Activated CD4-positive, alpha-beta memory T cell treated with anti-CD3 and anti-CD28 coated beads, Interleukin-2, amount 10 ng/mL, durations not matched to agents 7 days and 5 days (primary cell): Measurements from ENCODE around the gene RAB8B. TPM values are rescaled to one million over a fixed set of nuclear protein-coding genes. Genes with fewer than 3 reads are reported as not detected.

Experiments used
- CTCF ChIA-PET: fragments of 350-600 bp; sonication (Branson Sonifier 250); formaldehyde crosslinking; loops from one replicate; lab custom pipeline; 2021; ENCODE audit warnings: antibody characterized with exemption, inconsistent platforms; lab: Charles Lee
- POLR2A ChIA-PET: fragments of 350-600 bp; sonication (Branson Sonifier 250); formaldehyde crosslinking; loops from one replicate; lab custom pipeline; 2021; ENCODE audit warnings: antibody characterized with exemption; lab: Charles Lee
- DNase-seq: peaks from one replicate; pipeline ENCODE4 v3.0.0-alpha.2; 2020
- H3K27ac Mint-ChIP-seq: one replicate; pipeline ENCODE4 v1.8.0; 2021; ENCODE audit warnings: mild to moderate bottlenecking, mixed read lengths
- H3K27me3 Mint-ChIP-seq: one replicate; pipeline ENCODE4 v1.8.0; 2021; ENCODE audit warnings: mixed read lengths
- H3K36me3 Mint-ChIP-seq: one replicate; pipeline ENCODE4 v1.8.0; 2021; ENCODE audit warnings: low read depth, mixed read lengths
- H3K4me1 Mint-ChIP-seq: one replicate; pipeline ENCODE4 v1.8.0; 2021; ENCODE audit warnings: mixed read lengths
- H3K4me3 Mint-ChIP-seq: one replicate; pipeline ENCODE4 v1.8.0; 2021; ENCODE audit warnings: mild to moderate bottlenecking, mixed read lengths
- H3K9me3 Mint-ChIP-seq: one replicate; pipeline ENCODE4 v1.8.0; 2021; ENCODE audit warnings: mixed read lengths
- total RNA-seq, 2 experiments: library from RNA; stranded (reverse); gene quantifications; one replicate each; pipeline ENCODE4 v1.2.3, GENCODE V29; 2021

The RAB8B gene
- total RNA-seq, result 100 to 1,000 TPM; 133 to 139 TPM

GRCh38 chr15:63188926-63189871 lies at the start of gene RAB8B:
TSS of gene RAB8B (plus strand) at chr15:63189606. CDS start at chr15:63189625, 19 bp downstream.
- H3K36me3 Mint-ChIP-seq, result peaks cover 24% of the 10 kb centered on the region
- H3K27me3 Mint-ChIP-seq, result peaks cover 11% of the 10 kb centered on the region
- H3K4me1 Mint-ChIP-seq, result peaks cover 47% of the 10 kb centered on the region
- H3K4me3 Mint-ChIP-seq, result peak within 1 kb of the TSS; percentile 97
- no peaks in the 10 kb centered on the region for H3K9me3 Mint-ChIP-seq
- peak; percentile 99 for DNase-seq
- peak within 1 kb of the TSS; percentile 100 for H3K27ac Mint-ChIP-seq
- POLR2A ChIA-PET, result interaction anchor here (1.2 to 3.3 kb wide), 5 partner anchors 14 to 43 kb away, joined by 3 to 15 read pairs (median 5); partner anchors contain the start of gene RPS27L
- CTCF ChIA-PET, result interaction anchor here (0.6 kb wide), 1 partner anchor 486 kb away, joined by 3 read pairs; no protein-coding TSS in a partner anchor

GRCh38 chr15:63140936-63141335 lies 48.5 kb upstream of the RAB8B start:
- Mint-ChIP-seq H3K36me3 (peaks cover 33% of the 10 kb centered on the region), H3K9me3 (no peaks in the 10 kb centered on the region), H3K4me3 (no peak overlapping the region), H3K27me3 (no peaks in the 10 kb centered on the region), H3K4me1 (peaks cover 15% of the 10 kb centered on the region), H3K27ac (no peak overlapping the region)
- CTCF ChIA-PET, result no interaction called here
- POLR2A ChIA-PET, result no interaction called here
- no peak for DNase-seq

GRCh38 chr15:63145426-63145825 lies 44.0 kb upstream of the RAB8B start:
- H3K36me3 Mint-ChIP-seq, result peaks cover 51% of the 10 kb centered on the region
- no peaks in the 10 kb centered on the region for H3K9me3 Mint-ChIP-seq
- peaks cover 9% of the 10 kb centered on the region for H3K4me1 Mint-ChIP-seq
- no peak overlapping the region for H3K27ac Mint-ChIP-seq
- DNase-seq, result no peak
- POLR2A ChIA-PET, result no interaction called here
- H3K27me3 Mint-ChIP-seq, result no peaks in the 10 kb centered on the region
- no peak overlapping the region for H3K4me3 Mint-ChIP-seq
- CTCF ChIA-PET, result no interaction called here

DNA sequence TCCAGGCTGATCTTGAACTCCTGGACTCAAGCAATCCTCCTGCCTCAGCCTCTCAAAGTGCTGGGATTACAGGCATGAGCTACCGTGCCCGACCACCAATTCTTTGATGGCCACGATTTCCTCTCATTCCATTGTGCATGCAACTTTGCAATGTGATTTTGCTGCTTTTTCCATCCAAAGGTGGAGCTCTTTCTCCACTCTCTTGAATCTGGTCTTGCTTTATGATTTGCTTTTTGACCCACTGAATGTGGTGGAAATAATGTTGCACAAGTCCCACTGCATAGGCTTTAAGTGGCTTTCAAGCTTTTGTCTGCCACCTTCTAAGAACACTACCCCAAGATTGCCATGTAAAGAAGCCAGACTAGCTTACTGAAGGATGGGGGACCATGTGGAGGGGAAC lies 42.7 kb upstream of the RAB8B start:
- H3K4me3 Mint-ChIP-seq, result no peak overlapping the region
- H3K27ac Mint-ChIP-seq, result no peak overlapping the region
- peaks cover 51% of the 10 kb centered on the region for H3K36me3 Mint-ChIP-seq
- POLR2A ChIA-PET, result interaction anchor here (0.8 to 1.4 kb wide), 5 partner anchors 8 to 45 kb away, joined by 3 to 5 read pairs (median 4); partner anchors contain the start of gene RPS27L
- H3K4me1 Mint-ChIP-seq, result peaks cover 4% of the 10 kb centered on the region
- no peaks in the 10 kb centered on the region for H3K27me3 Mint-ChIP-seq
- DNase-seq, result no peak
- CTCF ChIA-PET, result no interaction called here
- H3K9me3 Mint-ChIP-seq, result no peaks in the 10 kb centered on the region

DNA sequence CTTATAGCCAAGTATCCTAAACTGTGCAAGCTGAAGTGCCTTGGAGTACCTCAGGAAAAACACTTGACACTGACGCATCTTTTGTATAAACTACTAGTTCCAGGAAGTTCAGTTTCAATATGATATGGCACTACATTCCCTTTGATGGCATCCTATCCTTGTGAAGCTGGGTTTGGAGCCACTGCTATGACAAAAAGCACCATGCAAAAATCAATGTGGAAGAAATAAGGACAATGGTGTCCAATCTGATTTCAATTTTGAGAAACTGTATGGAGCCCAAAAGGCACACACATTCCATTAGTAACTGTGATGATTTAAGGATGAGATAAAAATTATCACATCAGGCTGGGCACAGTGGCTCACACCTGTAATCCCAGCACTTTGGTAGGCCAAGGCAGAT lies 37.7 kb upstream of the RAB8B start:
- Mint-ChIP-seq H3K4me3 (no peak overlapping the region), H3K4me1 (peaks cover 28% of the 10 kb centered on the region), H3K27ac (no peak overlapping the region), H3K27me3 (no peaks in the 10 kb centered on the region), H3K9me3 (no peaks in the 10 kb centered on the region), H3K36me3 (peaks cover 56% of the 10 kb centered on the region)
- ChIA-PET CTCF (no interaction called here), POLR2A (interaction anchor here (0.7 kb wide), 1 partner anchor 18 kb away, joined by 3 read pairs; no protein-coding TSS in a partner anchor)
- no peak for DNase-seq

GRCh38 chr15:63155486-63155885 lies 33.9 kb upstream of the RAB8B start:
- ChIA-PET CTCF (interaction anchor here (1.0 kb wide), 1 partner anchor 47 kb away, joined by 3 read pairs; no protein-coding TSS in a partner anchor), POLR2A (interaction anchor here (0.7 to 4.1 kb wide), 6 partner anchors 9 to 122 kb away, joined by 3 to 56 read pairs (median 6); partner anchors contain the start of gene APH1B)
- Mint-ChIP-seq H3K36me3 (peaks cover 45% of the 10 kb centered on the region), H3K27ac (peak overlapping the region; percentile 47), H3K4me3 (peak overlapping the region; percentile 99), H3K9me3 (no peaks in the 10 kb centered on the region), H3K4me1 (peaks cover 30% of the 10 kb centered on the region), H3K27me3 (no peaks in the 10 kb centered on the region)
- no peak for DNase-seq

- peak overlapping the region; percentile 99 for H3K4me3 Mint-ChIP-seq
- H3K4me1 Mint-ChIP-seq, result peaks cover 30% of the 10 kb centered on the region
- no peak for DNase-seq
- ChIA-PET CTCF (interaction anchor here (1.0 to 1.8 kb wide), 3 partner anchors 20 to 46 kb away, joined by 3 to 12 read pairs (median 4); no protein-coding TSS in a partner anchor), POLR2A (interaction anchor here (0.7 to 4.1 kb wide), 11 partner anchors 10 to 131 kb away, joined by 3 to 56 read pairs (median 6); partner anchors contain the start of genes APH1B and RAB8B)
- peak overlapping the region; percentile 98 for H3K27ac Mint-ChIP-seq
- H3K36me3 Mint-ChIP-seq, result peaks cover 44% of the 10 kb centered on the region
- H3K9me3 Mint-ChIP-seq, result no peaks in the 10 kb centered on the region
- no peaks in the 10 kb centered on the region for H3K27me3 Mint-ChIP-seq
Observed at GRCh38 chr15:63156086-63156710, 33.2 kb upstream of the RAB8B start.

GRCh38 chr15:63156755-63157117 lies 32.7 kb upstream of the RAB8B start:
- H3K36me3 Mint-ChIP-seq, result peaks cover 38% of the 10 kb centered on the region
- ChIA-PET CTCF (interaction anchor here (0.6 to 1.8 kb wide), 6 partner anchors 21 to 120 kb away, joined by 3 to 14 read pairs (median 4); no protein-coding TSS in a partner anchor), POLR2A (interaction anchor here (0.8 to 4.1 kb wide), 21 partner anchors 9 to 937 kb away, joined by 3 to 56 read pairs (median 5); partner anchors contain the start of genes APH1B, CIAO2A and RAB8B)
- peak overlapping the region; percentile 98 for H3K27ac Mint-ChIP-seq
- H3K4me3 Mint-ChIP-seq, result peak overlapping the region; percentile 99
- peaks cover 27% of the 10 kb centered on the region for H3K4me1 Mint-ChIP-seq
- peak; percentile 33 for DNase-seq
- no peaks in the 10 kb centered on the region for H3K9me3 Mint-ChIP-seq
- H3K27me3 Mint-ChIP-seq, result no peaks in the 10 kb centered on the region

DNA sequence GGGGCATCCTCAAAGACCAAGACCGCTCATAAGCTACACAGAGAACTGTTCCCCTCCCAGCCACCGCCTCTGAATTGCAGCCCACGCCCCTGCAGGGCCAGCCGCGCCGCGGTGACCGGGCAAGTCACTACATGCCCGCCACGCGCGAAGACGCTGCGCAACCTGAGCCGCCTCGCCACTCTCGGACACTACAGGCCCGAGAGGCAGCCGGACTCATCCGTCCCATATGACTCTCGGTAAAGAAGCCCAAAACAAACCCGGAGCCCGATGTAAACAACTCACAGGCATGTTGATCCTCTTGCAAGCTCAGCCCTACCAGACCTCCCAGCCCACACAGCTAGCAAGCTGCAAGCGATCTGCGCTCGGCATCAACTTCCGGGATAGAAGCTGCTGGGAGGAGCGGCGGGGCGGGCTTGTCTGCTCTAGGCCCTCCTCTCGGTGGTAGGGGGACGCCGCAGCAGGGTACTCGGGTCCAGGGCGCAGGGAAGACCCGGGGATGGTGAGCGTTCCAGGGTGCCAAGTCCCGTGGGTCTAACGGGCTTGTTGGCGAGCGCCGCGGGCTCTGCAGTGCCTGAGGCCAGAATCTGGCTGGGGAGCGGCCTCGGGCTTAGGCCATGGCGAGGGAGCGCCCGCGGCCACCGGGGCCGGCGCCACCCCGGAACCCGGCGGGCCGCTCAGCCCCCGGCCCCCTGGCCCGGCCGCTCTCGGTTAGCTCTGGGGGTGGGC lies 32.1 kb upstream of the RAB8B start, which contains the start of gene RPS27L:
Gene RPS27L (minus strand): TSS at position 360 of the 726 bp plus-strand sequence. CDS start 72 bp downstream, at position 288.
- peak; percentile 91 for DNase-seq
- Mint-ChIP-seq H3K9me3 (no peaks in the 10 kb centered on the region), H3K27me3 (no peaks in the 10 kb centered on the region), H3K4me3 (peak within 1 kb of the TSS; percentile 99), H3K36me3 (peaks cover 38% of the 10 kb centered on the region), H3K27ac (peak within 1 kb of the TSS; percentile 98), H3K4me1 (peaks cover 25% of the 10 kb centered on the region)
- ChIA-PET CTCF (interaction anchor here (0.6 to 1.8 kb wide), 8 partner anchors 21 to 120 kb away, joined by 3 to 14 read pairs (median 4); no protein-coding TSS in a partner anchor), POLR2A (interaction anchor here (0.6 to 4.1 kb wide), 28 partner anchors 9 to 1230 kb away, joined by 3 to 56 read pairs (median 4); partner anchors contain the start of genes APH1B, CIAO2A, RAB8B and TRIP4)

- peaks cover 22% of the 10 kb centered on the region for H3K4me1 Mint-ChIP-seq
- peak overlapping the region; percentile 88 for H3K27ac Mint-ChIP-seq
Observed at GRCh38 chr15:63157891-63158431, 31.4 kb upstream of the RAB8B start.

GRCh38 chr15:63160638-63161037 lies 28.8 kb upstream of the RAB8B start:
- Mint-ChIP-seq H3K27me3 (peaks cover 3% of the 10 kb centered on the region), H3K27ac (no peak overlapping the region), H3K4me1 (peaks cover 9% of the 10 kb centered on the region), H3K4me3 (no peak overlapping the region), H3K9me3 (no peaks in the 10 kb centered on the region), H3K36me3 (peaks cover 14% of the 10 kb centered on the region)
- CTCF ChIA-PET, result no interaction called here
- DNase-seq, result no peak
- POLR2A ChIA-PET, result no interaction called here

More at GRCh38 chr15:63157891-63158431, 31.4 kb upstream of the RAB8B start:
- Mint-ChIP-seq H3K4me3 (peak overlapping the region; percentile 80), H3K9me3 (no peaks in the 10 kb centered on the region), H3K36me3 (peaks cover 32% of the 10 kb centered on the region), H3K27me3 (peaks cover under 1% of the 10 kb centered on the region)
- POLR2A ChIA-PET, result interaction anchor here (0.6 to 4.1 kb wide), 24 partner anchors 8 to 1230 kb away, joined by 3 to 56 read pairs (median 4); partner anchors contain the start of genes CIAO2A, RAB8B and TRIP4
- peak; percentile 40 for DNase-seq
- CTCF ChIA-PET, result interaction anchor here (0.8 to 1.8 kb wide), 7 partner anchors 22 to 110 kb away, joined by 3 to 14 read pairs (median 4); no protein-coding TSS in a partner anchor
